ENCODE measurements around the gene SPINT1.

DNA sequence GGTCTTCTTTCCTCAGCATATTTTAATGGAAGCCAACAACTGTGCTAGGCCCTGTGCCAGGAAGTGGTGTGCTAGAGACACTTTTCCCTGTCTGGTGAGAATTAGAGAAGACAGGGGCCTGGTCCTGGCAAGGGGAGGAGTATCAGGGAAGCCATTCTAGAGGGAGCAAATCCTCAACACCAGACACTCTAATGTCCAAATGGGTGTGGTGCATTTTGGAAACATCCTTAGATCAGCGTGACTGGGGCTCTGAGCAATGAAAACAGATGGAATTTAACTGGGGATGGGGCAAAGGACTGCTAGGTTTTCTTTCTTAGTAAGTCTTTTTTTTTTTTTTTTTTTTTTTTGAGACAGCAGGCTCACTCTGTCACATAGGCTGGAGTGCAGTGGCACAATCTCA, 42.7 kb downstream of the SPINT1 start:
- TF ChIP-seq TAF1 (conservative IDR thresholded peaks at IDR 0.05) (no peak), YY1 (IDR thresholded peaks at IDR 0.05) (no peak), NR2F2 (IDR thresholded peaks at IDR 0.05) (no peak), RXRA (IDR thresholded peaks at IDR 0.05) (no peak), RAD21 (IDR thresholded peaks at IDR 0.05) (no peak), GABPA (IDR thresholded peaks at IDR 0.05 in 1 of 2, conservative IDR thresholded peaks at IDR 0.05 in 1 of 2) (no peak)
- TF ChIP-seq, protein P1, sequence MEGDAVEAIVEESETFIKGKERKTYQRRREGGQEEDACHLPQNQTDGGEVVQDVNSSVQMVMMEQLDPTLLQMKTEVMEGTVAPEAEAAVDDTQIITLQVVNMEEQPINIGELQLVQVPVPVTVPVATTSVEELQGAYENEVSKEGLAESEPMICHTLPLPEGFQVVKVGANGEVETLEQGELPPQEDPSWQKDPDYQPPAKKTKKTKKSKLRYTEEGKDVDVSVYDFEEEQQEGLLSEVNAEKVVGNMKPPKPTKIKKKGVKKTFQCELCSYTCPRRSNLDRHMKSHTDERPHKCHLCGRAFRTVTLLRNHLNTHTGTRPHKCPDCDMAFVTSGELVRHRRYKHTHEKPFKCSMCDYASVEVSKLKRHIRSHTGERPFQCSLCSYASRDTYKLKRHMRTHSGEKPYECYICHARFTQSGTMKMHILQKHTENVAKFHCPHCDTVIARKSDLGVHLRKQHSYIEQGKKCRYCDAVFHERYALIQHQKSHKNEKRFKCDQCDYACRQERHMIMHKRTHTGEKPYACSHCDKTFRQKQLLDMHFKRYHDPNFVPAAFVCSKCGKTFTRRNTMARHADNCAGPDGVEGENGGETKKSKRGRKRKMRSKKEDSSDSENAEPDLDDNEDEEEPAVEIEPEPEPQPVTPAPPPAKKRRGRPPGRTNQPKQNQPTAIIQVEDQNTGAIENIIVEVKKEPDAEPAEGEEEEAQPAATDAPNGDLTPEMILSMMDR (IDR thresholded peaks at IDR 0.05; ENCODE audit: low read depth, low read length, missing input control): no peak

Measured in liver (tissue), 3 donors.